ENCODE data around the gene HEATR5B. TPM values are rescaled to one million over a fixed set of nuclear protein-coding genes. Genes with fewer than 3 reads are reported as not detected.

The HEATR5B gene
- polyA plus RNA-seq, 3 donors: 3.5 to 21.6 (median 3.8) TPM

- Histone ChIP-seq H3K9me3 (replicated peaks in 1 of 2; ENCODE audit: control insufficient read depth in 1 of 2, insufficient read depth in 1 of 2, low read length in 2 of 2) (no peaks in the 10 kb centered on the region), H3K27me3 (ENCODE audit: control insufficient read depth in 2 of 2, insufficient read depth in 2 of 2, low read length in 2 of 2) (no peaks in the 10 kb centered on the region), H2AFZ (ENCODE audit: insufficient read depth, low read depth, low read length, poor library complexity, severe bottlenecking) (no peak overlapping the region), H3K4me3 (replicated peaks in 1 of 3; ENCODE audit: low read depth in 2 of 3, low read length in 3 of 3) (no peak overlapping the region), H3K27ac (ENCODE audit: low read depth in 1 of 2, low read length in 2 of 2) (no peak overlapping the region), H3K79me2 (ENCODE audit: insufficient read depth, low read length) (peaks cover 16% of the 10 kb centered on the region), H3K4me1 (ENCODE audit: control insufficient read depth in 1 of 2, insufficient read depth in 2 of 2, low read length in 2 of 2) (no peaks in the 10 kb centered on the region), H3K36me3 (replicated peaks in 1 of 2; ENCODE audit: control insufficient read depth in 1 of 2, insufficient read depth in 2 of 2, low read length in 2 of 2) (peaks cover 91 to 94% of the 10 kb centered on the region in 2 donors), H3K9ac (ENCODE audit: insufficient read depth, low read length, poor library complexity, severe bottlenecking) (no peak overlapping the region), H4K20me1 (ENCODE audit: insufficient read depth, low read length) (peaks cover 6% of the 10 kb centered on the region), H3K4me2 (replicated peaks; ENCODE audit: extremely low read depth, low read length, poor library complexity, severe bottlenecking) (no peak overlapping the region)
- WGBS (ENCODE audit: insufficient coverage): no CpG with 5 or more reads among the region's 2 CpGs
- Mint-ChIP-seq H3K27me3 (ENCODE audit: low read depth in 3 of 3) (no peaks in the 10 kb centered on the region), H3K27ac (no peak overlapping the region), H3K4me1 (no peaks in the 10 kb centered on the region), H3K36me3 (peaks cover 64 to 80% of the 10 kb centered on the region in 2 donors), H3K9me3 (no peaks in the 10 kb centered on the region), H3K4me3 (no peak overlapping the region)
- TF ChIP-seq CTCF (IDR thresholded peaks at IDR 0.05): no peak
- intact Hi-C loops (cut with micrococcal nuclease): no loop called here
- DNase-seq: no peak
Measured at GRCh38 chr2:37070931-37071330, 13.2 kb downstream of the HEATR5B start.

- H2AFZ ChIP-seq (ENCODE audit: insufficient read depth, low read depth, low read length, poor library complexity, severe bottlenecking): no peak overlapping the region
- H3K79me2 ChIP-seq (ENCODE audit: insufficient read depth, low read length): peaks cover 10% of the 10 kb centered on the region
- H3K4me2 ChIP-seq (replicated peaks; ENCODE audit: extremely low read depth, low read length, poor library complexity, severe bottlenecking): no peak overlapping the region
- no CpG with 5 or more reads among the region's 6 CpGs for WGBS (ENCODE audit: insufficient coverage)
- intact Hi-C loops (cut with micrococcal nuclease): no loop called here
- Mint-ChIP-seq H3K36me3 (peaks cover 69 to 82% of the 10 kb centered on the region in 2 donors), H3K4me3 (no peak overlapping the region), H3K4me1 (no peaks in the 10 kb centered on the region), H3K27ac (peak overlapping the region in 3 of 7 donors; percentile 25 to 77 (median 38)), H3K9me3 (no peaks in the 10 kb centered on the region), H3K27me3 (ENCODE audit: low read depth in 3 of 3) (no peaks in the 10 kb centered on the region)
- H3K27me3 ChIP-seq (ENCODE audit: control insufficient read depth in 2 of 2, insufficient read depth in 2 of 2, low read length in 2 of 2): no peaks in the 10 kb centered on the region
- peaks cover 6% of the 10 kb centered on the region for H4K20me1 ChIP-seq (ENCODE audit: insufficient read depth, low read length)
- no peak for TF ChIP-seq CTCF (IDR thresholded peaks at IDR 0.05)
- peaks cover 96 to 97% of the 10 kb centered on the region in 2 donors for H3K36me3 ChIP-seq (replicated peaks in 1 of 2; ENCODE audit: control insufficient read depth in 1 of 2, insufficient read depth in 2 of 2, low read length in 2 of 2)
- no peak overlapping the region for H3K9ac ChIP-seq (ENCODE audit: insufficient read depth, low read length, poor library complexity, severe bottlenecking)
- DNase-seq: no peak
- H3K27ac ChIP-seq (ENCODE audit: low read depth in 1 of 2, low read length in 2 of 2): no peak overlapping the region
- no peak overlapping the region for H3K4me3 ChIP-seq (replicated peaks in 1 of 3; ENCODE audit: low read depth in 2 of 3, low read length in 3 of 3)
- H3K4me1 ChIP-seq (ENCODE audit: control insufficient read depth in 1 of 2, insufficient read depth in 2 of 2, low read length in 2 of 2): no peaks in the 10 kb centered on the region
- no peaks in the 10 kb centered on the region for H3K9me3 ChIP-seq (replicated peaks in 1 of 2; ENCODE audit: control insufficient read depth in 1 of 2, insufficient read depth in 1 of 2, low read length in 2 of 2)
Measured at GRCh38 chr2:37068686-37069085, 15.5 kb downstream of the HEATR5B start.
